HG02973 (cell line): ENCODE results near the gene AK6.
"Not testable (repeated sequence)": the region's sequence is repeated elsewhere in the genome, so short reads cannot be mapped to it uniquely, and the experiment has no call there.

Experiments
- ATAC-seq: cut with Tn5 transposase; IDR thresholded peaks from one replicate; pipeline ENCODE4 v1.9.1; 2021; ENCODE audit warnings: moderate library complexity; ENCODE audit not compliant: unreplicated experiment

Gene AK6

GRCh38 chr5:69341520-69342161 lies 27.7 kb downstream of the AK6 start:
- ATAC-seq: no peak

GRCh38 chr5:69335341-69335935 lies 33.9 kb downstream of the AK6 start:
- no peak for ATAC-seq

DNA sequence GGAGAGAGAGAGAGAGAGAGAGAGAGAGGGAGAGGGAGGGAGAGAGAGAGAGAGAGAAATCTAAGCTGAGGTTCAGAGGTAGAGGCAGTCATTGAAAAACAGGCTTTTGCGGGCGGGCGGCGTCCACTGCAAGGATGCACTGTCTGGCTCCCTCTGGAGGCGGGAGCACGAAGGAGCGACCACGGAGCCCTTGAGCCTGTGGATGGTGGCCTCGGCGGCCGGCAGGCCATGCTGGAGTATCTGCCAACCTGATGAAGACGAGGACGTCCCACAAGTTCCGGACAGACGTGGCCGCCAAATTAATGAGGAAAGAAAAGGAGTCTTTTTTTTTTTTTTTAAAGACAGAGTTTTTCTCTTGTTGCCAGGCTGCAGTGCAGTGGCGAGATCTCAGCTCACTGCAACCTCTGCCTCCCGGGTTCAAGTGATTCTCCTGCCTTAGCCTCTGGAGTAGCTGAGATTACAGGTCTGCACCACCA lies 34.5 kb downstream of the AK6 start:
- peak; percentile 52 for ATAC-seq

DNA sequence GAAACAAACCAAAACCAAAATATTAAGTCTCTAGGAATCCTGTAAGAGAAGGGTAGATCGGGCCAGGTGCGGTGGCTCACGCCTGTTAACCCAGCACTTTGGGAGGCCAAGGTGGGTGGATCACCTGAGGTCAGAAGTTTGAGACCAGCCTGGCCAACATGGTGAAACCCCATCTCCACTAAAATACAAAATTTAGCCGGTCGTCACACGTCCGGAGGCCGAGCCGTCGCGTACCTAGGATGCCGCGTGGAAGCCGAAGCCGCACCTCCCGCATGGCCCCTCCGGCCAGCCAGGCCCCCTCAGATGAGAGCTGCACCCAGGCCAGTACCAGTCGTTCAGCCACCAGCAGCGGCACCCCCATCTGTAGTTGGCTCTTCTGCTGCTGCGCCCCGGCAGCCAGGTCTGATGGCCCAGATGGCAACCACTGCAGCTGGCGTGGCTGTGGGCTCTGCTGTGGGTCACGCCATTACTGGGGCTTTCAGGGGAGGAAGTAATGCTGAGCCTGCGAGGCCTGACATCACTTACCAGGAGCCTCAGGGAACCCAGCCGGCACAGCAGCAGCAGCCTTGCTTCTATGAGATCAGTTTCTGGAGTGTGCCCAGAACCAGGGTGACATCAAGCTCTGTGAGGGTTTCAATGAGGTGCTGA lies 35.5 kb downstream of the AK6 start:
- not testable (repeated sequence) for ATAC-seq

DNA sequence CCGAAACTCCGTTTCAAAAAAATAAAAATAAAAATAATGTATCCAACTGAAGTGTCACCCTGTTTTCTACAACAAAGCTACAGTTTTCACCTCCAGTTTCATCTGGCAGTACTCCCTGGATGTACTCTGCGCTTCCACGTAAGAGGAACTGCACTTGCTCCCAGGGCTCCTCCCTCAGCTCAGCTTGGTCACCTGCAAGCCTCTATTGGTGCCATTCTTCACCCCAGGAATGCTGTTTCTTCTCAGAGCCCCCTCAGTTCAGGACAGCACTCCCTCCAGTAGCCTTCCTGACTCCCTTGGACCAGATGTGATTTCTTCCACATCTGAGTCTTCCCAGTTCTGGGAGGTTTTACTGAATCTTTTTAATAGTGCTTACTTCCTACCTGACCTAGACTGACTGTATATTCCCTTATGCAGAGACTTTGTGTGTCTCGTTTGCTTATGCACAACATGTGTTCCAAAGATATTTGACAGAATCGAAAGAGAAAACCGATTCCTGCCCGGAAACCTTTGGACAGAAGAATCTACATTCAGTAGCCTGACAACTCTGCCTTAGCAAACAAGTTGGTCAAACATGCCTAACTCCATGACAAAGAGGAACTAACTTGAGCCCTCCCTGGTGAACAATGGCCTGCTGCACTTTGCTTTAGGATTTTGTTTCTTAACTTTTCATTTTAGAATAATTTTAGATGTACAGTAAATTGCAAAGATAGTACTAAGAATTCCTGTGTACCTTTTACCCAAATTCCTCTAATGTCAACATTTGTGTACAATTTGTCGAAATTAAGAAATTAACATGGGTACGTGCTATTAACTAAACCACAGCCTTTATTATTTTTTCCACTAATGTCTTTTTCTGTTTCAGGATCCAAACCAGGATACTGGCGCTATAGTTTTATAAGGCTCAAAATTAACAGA lies 37.5 kb downstream of the AK6 start:
- no peak for ATAC-seq

- no peak for ATAC-seq
Observed at GRCh38 chr5:69329905-69330489, 39.3 kb downstream of the AK6 start.

DNA sequence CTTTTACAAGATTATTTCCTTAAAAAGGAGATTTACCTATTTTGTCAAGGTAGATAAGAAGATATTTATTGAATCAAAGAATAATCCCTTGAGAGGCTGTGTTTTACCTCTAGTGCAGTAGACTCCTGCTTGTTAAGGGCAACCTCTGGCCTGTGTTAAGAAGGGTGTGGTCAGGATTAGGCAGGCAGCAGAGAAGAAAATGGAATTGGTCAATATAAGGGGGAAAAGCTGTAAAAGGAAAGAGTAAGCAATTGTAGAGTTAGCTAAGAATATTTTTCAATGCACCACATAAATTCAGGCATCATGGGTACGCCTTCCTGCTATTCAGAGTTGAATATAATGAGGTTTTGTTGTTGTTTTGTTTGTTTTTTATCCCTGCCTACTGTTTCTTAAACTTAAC lies 43.0 kb downstream of the AK6 start:
- no peak for ATAC-seq

GRCh38 chr5:69317391-69317790 lies 51.9 kb downstream of the AK6 start:
- no peak for ATAC-seq

DNA sequence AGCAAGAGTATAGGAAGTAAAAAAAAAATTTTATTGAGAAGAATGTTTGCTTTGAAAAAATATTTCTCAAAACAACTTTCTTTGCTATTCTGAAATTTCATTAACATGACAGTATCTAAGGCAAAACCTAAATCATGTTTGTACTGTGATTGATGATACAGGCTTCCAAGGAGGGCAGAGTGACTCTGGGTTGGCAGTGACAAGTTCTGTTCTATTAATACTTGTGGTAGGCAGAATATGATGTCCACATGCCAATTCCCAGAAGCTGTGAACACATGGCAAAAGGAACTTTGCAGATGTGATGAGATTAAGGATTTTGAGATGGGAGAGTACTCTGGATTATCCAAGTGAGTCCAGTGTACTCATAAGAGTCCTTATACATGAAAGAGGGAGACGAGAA lies 53.3 kb downstream of the AK6 start:
- no peak for ATAC-seq

DNA sequence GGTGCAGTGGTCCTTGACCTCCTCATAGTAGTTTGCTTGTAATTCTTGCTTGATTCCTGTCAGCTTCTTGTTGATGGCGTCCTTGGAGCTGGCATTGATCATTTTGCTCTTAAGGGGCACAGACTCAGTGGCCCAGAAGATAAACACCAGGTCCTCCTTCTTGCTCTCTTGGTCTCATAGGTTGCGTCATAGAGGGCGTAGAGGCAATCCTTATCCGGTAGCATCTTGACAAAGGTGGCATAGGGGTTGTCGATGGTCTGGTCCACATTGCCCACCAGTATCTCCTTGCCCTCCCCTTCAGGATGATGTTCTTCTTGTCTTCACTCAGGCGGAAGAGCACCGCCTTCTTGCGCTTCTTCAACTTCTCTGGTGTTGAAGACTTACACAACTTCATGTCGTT lies 55.9 kb downstream of the AK6 start:
- no peak for ATAC-seq

GRCh38 chr5:69312459-69313160 lies 56.7 kb downstream of the AK6 start:
- no peak for ATAC-seq

DNA sequence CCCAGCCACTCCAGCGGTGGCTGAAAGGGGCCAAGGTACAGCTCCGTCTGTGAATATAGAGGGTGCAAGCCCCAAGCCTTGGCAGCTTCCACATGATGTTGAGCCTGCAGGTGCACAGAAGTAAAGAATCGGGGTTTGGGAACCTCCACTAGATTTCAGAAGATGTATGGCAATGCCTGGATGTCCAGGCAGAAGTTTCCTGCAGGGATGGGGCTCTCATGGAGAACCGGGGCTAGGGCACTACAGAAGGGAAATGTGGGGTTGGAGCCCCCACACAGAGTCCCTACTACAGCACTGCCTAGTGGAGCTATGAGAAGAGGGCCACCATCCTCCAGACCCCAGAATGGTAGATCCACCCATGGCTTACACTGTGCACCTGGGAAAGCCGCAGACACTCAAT lies 59.9 kb downstream of the AK6 start:
- no peak for ATAC-seq

DNA sequence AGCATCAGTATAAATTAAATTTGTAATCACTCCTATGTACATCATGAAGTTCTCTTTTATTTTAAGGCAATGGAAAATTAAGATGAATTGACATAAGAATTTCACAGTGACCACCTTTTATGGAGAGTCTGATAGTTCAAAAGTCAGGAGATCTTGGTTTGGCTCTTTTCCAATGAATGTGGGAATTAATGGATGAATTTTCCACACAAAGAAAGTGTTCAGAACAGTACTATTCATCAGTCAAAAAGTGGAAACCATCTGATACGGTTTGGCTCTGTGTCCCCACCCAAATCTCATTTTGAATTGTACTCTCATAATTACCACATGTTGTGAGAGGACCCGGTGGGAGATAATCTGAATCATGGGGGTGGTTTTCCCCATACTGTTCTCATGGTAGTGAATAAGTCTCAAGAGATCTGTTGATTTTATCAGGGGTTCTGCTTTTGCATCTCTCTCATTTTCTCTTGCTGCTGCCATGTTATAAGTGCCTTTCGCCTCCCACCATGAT lies 61.2 kb downstream of the AK6 start:
- ATAC-seq: no peak

DNA sequence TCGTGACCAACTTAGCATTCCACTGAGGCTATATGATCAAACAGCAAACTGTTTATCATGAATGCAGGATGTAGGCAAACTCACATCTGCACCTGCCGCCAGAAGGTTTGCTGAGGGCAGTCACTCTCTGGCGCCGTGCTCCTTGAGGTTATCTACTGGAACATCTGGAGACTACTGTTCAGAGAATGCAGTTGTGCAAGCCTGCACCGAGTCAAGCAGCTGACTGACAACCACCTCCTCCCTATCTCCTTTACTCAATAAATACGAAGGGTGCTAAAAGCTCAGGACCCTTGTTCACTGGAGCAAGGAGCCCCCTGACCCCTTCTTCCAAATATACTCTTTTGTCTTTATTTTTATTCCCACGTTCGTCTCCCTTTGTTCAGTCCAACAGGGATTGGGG lies 63.8 kb downstream of the AK6 start:
- no peak for ATAC-seq
